HG03460 (cell line): ENCODE measurements around the gene GNG4.
"Not testable (repeated sequence)": the region's sequence is repeated elsewhere in the genome, so short reads cannot be mapped to it uniquely, and the experiment has no call there.

ENCODE experiments used
- ATAC-seq: cut with Tn5 transposase; IDR thresholded peaks from one replicate; pipeline ENCODE4 v1.9.1; 2021; ENCODE audit not compliant: unreplicated experiment

The GNG4 gene

GRCh38 chr1:235628316-235629005 lies 21.1 kb downstream of the GNG4 start:
- ATAC-seq: no peak

GRCh38 chr1:235625831-235626230 lies 23.8 kb downstream of the GNG4 start:
- ATAC-seq: no peak

GRCh38 chr1:235625340-235625739 lies 24.2 kb downstream of the GNG4 start:
- no peak for ATAC-seq

- ATAC-seq: no peak
Measured at GRCh38 chr1:235624721-235625333, 24.8 kb downstream of the GNG4 start.

- ATAC-seq: no peak
Measured at GRCh38 chr1:235622936-235623779, 26.4 kb downstream of the GNG4 start.

GRCh38 chr1:235619149-235619548 lies 30.4 kb downstream of the GNG4 start:
- not testable (repeated sequence) for ATAC-seq

- ATAC-seq: no peak
Measured at GRCh38 chr1:235617808-235618207, 31.8 kb downstream of the GNG4 start.

- ATAC-seq: no peak
Measured at GRCh38 chr1:235617140-235617539, 32.4 kb downstream of the GNG4 start.

GRCh38 chr1:235614442-235614954 lies 35.1 kb downstream of the GNG4 start:
- no peak for ATAC-seq

GRCh38 chr1:235613602-235614001 lies 36.0 kb downstream of the GNG4 start:
- ATAC-seq: no peak

GRCh38 chr1:235612761-235613160 lies 36.8 kb downstream of the GNG4 start:
- ATAC-seq: no peak

- no peak for ATAC-seq
Measured at GRCh38 chr1:235610157-235610556, 39.4 kb downstream of the GNG4 start.

- no peak for ATAC-seq
Measured at GRCh38 chr1:235608278-235608677, 41.3 kb downstream of the GNG4 start.

- ATAC-seq: no peak
Measured at GRCh38 chr1:235607284-235607683, 42.3 kb downstream of the GNG4 start.

GRCh38 chr1:235601104-235601503 lies 48.5 kb downstream of the GNG4 start:
- ATAC-seq: no peak

GRCh38 chr1:235599536-235599935 lies 50.0 kb downstream of the GNG4 start:
- no peak for ATAC-seq

GRCh38 chr1:235597867-235598553 lies 51.6 kb downstream of the GNG4 start:
- no peak for ATAC-seq

- no peak for ATAC-seq
Measured at GRCh38 chr1:235595079-235595478, 54.5 kb downstream of the GNG4 start.

- not testable (repeated sequence) for ATAC-seq
Measured at GRCh38 chr1:235594281-235594895, 55.2 kb downstream of the GNG4 start.

- no peak for ATAC-seq
Measured at GRCh38 chr1:235588916-235589515, 60.6 kb downstream of the GNG4 start.
